GM12878 (cell line): ENCODE data around the gene THBS1. TPM values are rescaled to one million over a fixed set of nuclear protein-coding genes. Genes with fewer than 3 reads are reported as not detected.

Experiments used
- ATAC-seq: fragments of 200-7000 bp; cut with Tn5 transposase; 3 replicates; pipeline ENCODE4 v1.9.1; 2020; ENCODE audit warnings: mild to moderate bottlenecking, moderate library complexity
- BruUV-seq: library from RNA; stranded (reverse); fragments of 400-500 nt; replicated peaks from 2 replicates; lab custom pipeline; 2021; lab: Mats Ljungman, UMichigan
- CTCF ChIA-PET: fragments of 300-600 bp; sonication (Branson Sonifier 250); formaldehyde crosslinking; extraction: SDS; loops from one replicate; lab custom pipeline; 2021; ENCODE audit warnings: inconsistent platforms; lab: Yijun Ruan, JAX
- POLR2A ChIA-PET: fragments of 350-600 bp; formaldehyde crosslinking; extraction: SDS; loops from one replicate; lab custom pipeline; 2021; ENCODE audit warnings: inconsistent platforms; lab: Charles Lee
- RAD21 ChIA-PET: fragments of 300-600 bp; sonication (Branson Sonifier 250); formaldehyde crosslinking; loops from one replicate; lab custom pipeline; 2023; ENCODE audit warnings: antibody characterized with exemption; ENCODE audit not compliant: unreplicated experiment; lab: Charles Lee
- SMC1A ChIA-PET: fragments of 300-600 bp; sonication (Branson Sonifier 250); formaldehyde crosslinking; loops from one replicate; lab custom pipeline; 2023; ENCODE audit not compliant: unreplicated experiment, uncharacterized antibody; lab: Charles Lee
- DNase-seq: peaks from one replicate; pipeline ENCODE4 v3.0.0-alpha.2; 2011; ENCODE audit warnings: low read depth, low spot score
- FAIRE-seq: peaks from 3 replicates; lab custom pipeline; 2011; peaks lifted over from hg19 to GRCh38; lab: Jason Lieb, UNC
- H2AFZ ChIP-seq: 2 replicates; pipeline ENCODE4 v1.6.0; 2011; ENCODE audit warnings: low read depth, low read length, control low read depth; ENCODE audit not compliant: control insufficient read depth
- H3K27ac ChIP-seq: 2 replicates; pipeline ENCODE4 v1.5.1; 2011; ENCODE audit warnings: control low read depth; ENCODE audit not compliant: control insufficient read depth, insufficient read depth
- H3K27me3 ChIP-seq, 2 experiments: replicated peaks in 1 of 2; 2 replicates each; pipeline versions ENCODE4 v1.6.0 to v1.6.1; 2011; ENCODE audit warnings: low read length in 1 of 2; ENCODE audit not compliant: control insufficient read depth in 2 of 2, insufficient read depth in 2 of 2
- H3K36me3 ChIP-seq, 2 experiments: 2 replicates each; pipeline ENCODE4 v1.5.1; 2011; ENCODE audit warnings: low read length in 1 of 2; ENCODE audit not compliant: control insufficient read depth in 2 of 2, insufficient read depth in 2 of 2
- H3K4me1 ChIP-seq: 2 replicates; pipeline ENCODE4 v1.6.1; 2011; ENCODE audit warnings: mild to moderate bottlenecking, low read length, moderate library complexity, mixed read lengths; ENCODE audit not compliant: control insufficient read depth, insufficient read depth
- H3K4me2 ChIP-seq: 2 replicates; pipeline ENCODE4 v1.6.0; 2011; ENCODE audit warnings: control low read depth; ENCODE audit not compliant: control insufficient read depth, insufficient read depth
- H3K4me3 ChIP-seq: fragments of 200-600 bp; sonication (generic); 2 replicates; pipeline ENCODE4 v1.5.1; 2016
- H3K79me2 ChIP-seq: 2 replicates; pipeline ENCODE4 v1.6.0; 2011; ENCODE audit warnings: low read length; ENCODE audit not compliant: control insufficient read depth, insufficient read depth
- H3K9ac ChIP-seq: 2 replicates; pipeline ENCODE4 v1.8.0; 2011; ENCODE audit warnings: low read length, control low read depth, mixed read lengths; ENCODE audit not compliant: control insufficient read depth, insufficient read depth
- H3K9me3 ChIP-seq: replicated peaks from 3 replicates; pipeline ENCODE4 v1.5.1; 2011; ENCODE audit warnings: mild to moderate bottlenecking, low read length; ENCODE audit not compliant: control insufficient read depth, insufficient read depth
- H4K20me1 ChIP-seq: 2 replicates; pipeline ENCODE4 v1.6.0; 2011; ENCODE audit not compliant: control insufficient read depth, insufficient read depth
- BCL3 ChIP-seq: IDR thresholded peaks from 2 replicates; pipeline ENCODE4 v1.6.1; 2011; ENCODE audit warnings: borderline replicate concordance, low read depth, mild to moderate bottlenecking, moderate library complexity, low read length; ENCODE audit not compliant: insufficient read depth, poor library complexity, severe bottlenecking
- EP300 ChIP-seq, 2 experiments: fragments of 150-350 bp in 1 of 2; IDR thresholded peaks; 2 replicates each; pipeline ENCODE4 v1.6.1; 2011 to 2012; ENCODE audit warnings: low read depth in 2 of 2, low read length in 2 of 2, borderline replicate concordance in 1 of 2, improper control_type of control experiment in 1 of 2, inconsistent platforms in 1 of 2; ENCODE audit not compliant: control insufficient read depth in 1 of 2
- IKZF1 ChIP-seq: fragments of 450-650 bp; conservative IDR thresholded peaks from 2 replicates; pipeline ENCODE4 v1.6.1; 2017; ENCODE audit warnings: antibody characterized with exemption, mild to moderate bottlenecking
- IKZF2 ChIP-seq, 2 experiments: fragments of 450-650 bp; IDR thresholded peaks; 2 replicates each; pipeline ENCODE4 v1.6.1; 2017; ENCODE audit warnings: mild to moderate bottlenecking in 2 of 2, moderate library complexity in 2 of 2
- MEF2B ChIP-seq: fragments of 450-650 bp; IDR thresholded peaks from 2 replicates; pipeline ENCODE4 v1.6.1; 2018; ENCODE audit warnings: mild to moderate bottlenecking, moderate library complexity; ENCODE audit not compliant: partially characterized antibody, poor library complexity, severe bottlenecking
- POLR2AphosphoS2 ChIP-seq: IDR thresholded peaks from 2 replicates; pipeline ENCODE4 v1.6.1; 2011; ENCODE audit warnings: low read depth, mild to moderate bottlenecking, low read length, improper control_type of control experiment, moderate library complexity
- REST ChIP-seq: IDR thresholded peaks from 2 replicates; pipeline ENCODE4 v1.6.1; 2012; ENCODE audit warnings: mild to moderate bottlenecking, low read depth, low read length
- SIN3A ChIP-seq: IDR thresholded peaks from 2 replicates; pipeline ENCODE4 v1.6.1; 2012; ENCODE audit warnings: low read depth, low read length, improper control_type of control experiment
- SREBF2 ChIP-seq: IDR thresholded peaks from 2 replicates; pipeline ENCODE4 v1.6.1; 2012; ENCODE audit warnings: mild to moderate bottlenecking, low read length
- in situ Hi-C: fragments of 300-500 bp; cut with MboI; formaldehyde crosslinking; loops from 9 replicates; pipeline ENCODE4 v1.14.3; 2018; ENCODE audit warnings: mixed read lengths
- intact Hi-C: fragments of 100-400 bp; cut with micrococcal nuclease; formaldehyde crosslinking; loops from one replicate; pipeline ENCODE4 v1.14.2; 2022; ENCODE audit not compliant: unreplicated experiment
- polyA plus RNA-seq, 11 experiments: library from polyadenylated mRNA; depleted of rRNA in 4 of 11; unstranded in 6 of 11; stranded (reverse) in 5 of 11; fragments of >200 nt; fragmentation: Nextera tagmentation in 4 of 11; fragmentation: Illumina TruSeq in 1 of 11; extraction: Ambion mirVana in 4 of 11; extraction: Trizol in 1 of 11; gene quantifications; 1 replicate in 1 of 11; 2 replicates in 10 of 11; pipeline versions ENCODE4 v1.2.1 to v1.2.3, GENCODE V29; 2011 to 2016; ENCODE audit warnings: inconsistent platforms in 2 of 11, missing spikeins in 2 of 11, low read depth in 1 of 11
- total RNA-seq, 4 experiments: library from RNA; depleted of rRNA in 3 of 4; stranded (reverse); fragments of >200 nt in 3 of 4; fragmentation: Illumina TruSeq in 1 of 4; extraction: Trizol in 1 of 4; gene quantifications; 2 replicates each; pipeline versions ENCODE4 v1.2.1 to v1.2.3, GENCODE V29; 2013 to 2021

Gene THBS1
- total and polyA plus RNA-seq, 10 of the 15 experiments (the other 5 are each of a cell fraction or from before 2014, with no cell fraction given) = under 0.01 to 1.5 (median 0.23) TPM; not detected in 3

- no peak for TF ChIP-seq POLR2AphosphoS2
- peak; percentile 79 to 84 for TF ChIP-seq IKZF2 (IDR thresholded peaks at IDR 0.05)
- TF ChIP-seq MEF2B = peak; percentile 47
- no peak for TF ChIP-seq SIN3A
- TF ChIP-seq, all 136 proteins: peak for 14
These were observed 26.8 kb upstream of the THBS1 start (continued) for GRCh38 chr15:39553947-39554693.

- POLR2A ChIA-PET = interaction anchor here (0.6 kb wide), 1 partner anchor 83 kb away, joined by 3 read pairs; no protein-coding TSS in a partner anchor
- intact Hi-C loops (loop anchor here (5.0 kb wide), 2 partner anchors 128 to 143 kb away; no protein-coding TSS in a partner anchor), in situ Hi-C loops (no loop called here)
- H2AFZ ChIP-seq = no peak overlapping the region
- DNase-seq (no peak), FAIRE-seq (peak; percentile 54), ATAC-seq (peak; percentile 78)
- no peaks in the 10 kb centered on the region for H3K27me3 ChIP-seq
- H3K36me3 ChIP-seq = no peaks in the 10 kb centered on the region
- no peaks in the 10 kb centered on the region for H3K9me3 ChIP-seq
- CTCF ChIA-PET = interaction anchor here (0.6 to 1.0 kb wide), 6 partner anchors 8 to 202 kb away, joined by 3 to 4 read pairs (median 3); no protein-coding TSS in a partner anchor
- peaks cover 20% of the 10 kb centered on the region for H3K4me1 ChIP-seq
- SMC1A ChIA-PET = interaction anchor here (1.3 to 2.1 kb wide), 2 partner anchors 23 to 69 kb away, joined by 4 to 5 read pairs; no protein-coding TSS in a partner anchor
- H3K79me2 ChIP-seq = no peaks in the 10 kb centered on the region
- no TSS peak for BruUV-seq
- H3K9ac ChIP-seq = no peak overlapping the region
- no peaks in the 10 kb centered on the region for H4K20me1 ChIP-seq
- TF ChIP-seq SREBF2 (no peak), EP300 (IDR thresholded peaks at IDR 0.05; ENCODE audit: borderline replicate concordance in 1 of 2, control insufficient read depth in 1 of 2, low read depth in 2 of 2, low read length in 2 of 2) (0 out of 4 replicates have a peak, but pooled peaks of 1 of the 2 experiments have one; percentile 40), IKZF1 (peak; percentile 22; the same call in 1 of the 2 replicates), REST (no peak), BCL3 (no peak)
- H3K4me2 ChIP-seq = peak overlapping the region; percentile 27; the same call in 1 of the 2 replicates
- no peak overlapping the region for H3K27ac ChIP-seq
- no peak overlapping the region for H3K4me3 ChIP-seq
- RAD21 ChIA-PET = interaction anchor here (1.1 kb wide), 1 partner anchor 45 kb away, joined by 4 read pairs; no protein-coding TSS in a partner anchor
These were observed 26.0 kb upstream of the THBS1 start for GRCh38 chr15:39554746-39555387.
